SH-SY5Y (cell line): Measurements from ENCODE around the gene AZIN2.

Experiments
- GATA2 ChIP-seq: IDR thresholded peaks from 2 replicates; pipeline ENCODE4 v1.6.1; 2011; ENCODE audit warnings: mild to moderate bottlenecking, low read depth, low read length
- GATA3 ChIP-seq: IDR thresholded peaks from 2 replicates; pipeline ENCODE4 v1.6.1; 2011; ENCODE audit warnings: low read depth, mild to moderate bottlenecking, low read length, moderate library complexity

- TF ChIP-seq GATA3 (no peak), GATA2 (no peak)
These were observed 31.6 kb upstream of the AZIN2 start for GRCh38 chr1:33049371-33049770.
